Heart left ventricle (tissue), 16 donors: ENCODE measurements around the gene TNK2. TPM values are rescaled to one million over a fixed set of nuclear protein-coding genes. Genes with fewer than 3 reads are reported as not detected.
A peak's percentile ranks its signal among the peaks of the same experiment; 100 is the strongest.

Experiments
- ATAC-seq, 4 donors: fragments of 200-7000 bp; cut with Tn5 transposase; one replicate each; pipeline ENCODE4 v1.9.1; 2020 to 2022; ENCODE audit warnings: moderate library complexity in 4 of 4, mild to moderate bottlenecking in 3 of 4, moderate number of reproducible peaks in 1 of 4
- DNase-seq, 5 donors: peaks; one replicate each; pipeline ENCODE4 v3.0.0-alpha.2; 2020
- H3K27ac ChIP-seq, 12 donors: fragments of 200-600 bp; sonication (generic) in 4 of 12; one replicate each; pipeline versions ENCODE4 v1.5.0 to v1.8.0; 2016 to 2022; ENCODE audit warnings: mild to moderate bottlenecking in 2 of 12
- H3K27me3 ChIP-seq, 9 donors: fragments of 200-600 bp; sonication (generic) in 2 of 9; one replicate each; pipeline versions ENCODE4 v1.5.1 to v1.8.0; 2016 to 2022; ENCODE audit warnings: mild to moderate bottlenecking in 3 of 9
- H3K36me3 ChIP-seq, 9 donors: fragments of 200-600 bp; sonication (generic) in 2 of 9; one replicate each; pipeline versions ENCODE4 v1.5.0 to v1.8.0; 2018 to 2022; ENCODE audit warnings: mild to moderate bottlenecking in 2 of 9
- H3K4me1 ChIP-seq, 12 donors: fragments of 200-600 bp; sonication (generic) in 4 of 12; one replicate each; pipeline versions ENCODE4 v1.5.0 to v1.8.0; 2016 to 2022; ENCODE audit warnings: mild to moderate bottlenecking in 3 of 12
- H3K4me3 ChIP-seq, 12 donors: fragments of 200-600 bp; sonication (generic) in 4 of 12; one replicate each; pipeline versions ENCODE4 v1.5.0 to v1.8.0; 2017 to 2022; ENCODE audit warnings: mild to moderate bottlenecking in 9 of 12, moderate library complexity in 4 of 12
- H3K9me3 ChIP-seq, 12 donors: fragments of 200-600 bp; sonication (generic) in 4 of 12; one replicate each; pipeline versions ENCODE4 v1.5.0 to v1.8.0; 2016 to 2022; ENCODE audit warnings: mild to moderate bottlenecking in 1 of 12
- CTCF ChIP-seq, 12 donors: fragments of 200-600 bp; sonication (generic) in 4 of 12; IDR thresholded peaks; one replicate each; pipeline versions ENCODE4 v1.5.0 to v1.8.0; 2018 to 2022; ENCODE audit warnings: antibody characterized with exemption in 12 of 12, mild to moderate bottlenecking in 5 of 12
- POLR2A ChIP-seq, 2 donors: fragments of 450-650 bp; IDR thresholded peaks; one replicate each; pipeline ENCODE4 v1.6.1; 2017; ENCODE audit warnings: antibody characterized with exemption in 2 of 2, mild to moderate bottlenecking in 2 of 2, moderate library complexity in 2 of 2
- WGBS, 4 donors: extraction: QIAGEN DNeasy Blood & Tissue Kit in 2 of 4; methylation state at CpG; one replicate each; pipeline versions ENCODE4 v1.1.5 to v1.1.7; 2013 to 2018; 5-methylcytosine and 5-hydroxymethylcytosine counted together
- intact Hi-C, 10 donors: fragments of 100-400 bp; cut with DNase I; formaldehyde crosslinking; loops; one replicate each; pipeline versions ENCODE4 v1.11.1 to v1.14.2; 2022
- polyA plus RNA-seq, 2 donors: library from polyadenylated mRNA; stranded (reverse); fragments of 200-250 nt; gene quantifications; one replicate each; pipeline ENCODE4 v1.2.3, GENCODE V29; 2013
- total RNA-seq, 9 donors: library from RNA; depleted of rRNA in 2 of 9; stranded (reverse); fragments of >200 nt in 2 of 9; fragmentation: NEBNext Ultra II Directional in 3 of 9; extraction: Animal tissue kit (Norgen Biotek cat#: 25700) in 3 of 9; gene quantifications; one replicate each; pipeline versions ENCODE4 v1.1.0 to v1.2.4, GENCODE V29; 2016 to 2023
- donor health status: ischemic (EF 13 %, LVEDD 7.1; RV severe dilation, severe dysfunction).
- donor health status: healthy with polysubstance abuse.
- donor health status: DM: no; HTN: yes; CAD: no.
- donor health status: DM: no; HTN: no; CAD: no.
- donor health status: ischemic (EF 25% LVEDD 6.9; RV normal size, moderate dysfunction).
- donor health status: ischemic (EF 25% LVEDD 5.7; RV mildly dilated, moderate dysfunction).
- donor health status: healthy.
- donor health status: DM: yes; HTN: yes; CAD: no.
- donor health status: ischemic (EF 35%, LVEDD 5.7; RV mildly dilated, moderate dysfunction).
- donor health status: nonischemic (EF 11% LVEDD 7.7; RV severe dilation, severe dysfunction).
- donor health status: DM: yes; HTN: yes; CAD: no.
- donor health status: PGD.
- donor health status: ischemic (EF 29% LVEDD 5.4; RV normal size, mild dysfunction).
- donor health status: nonischemic (EF 23%, LVEDD 6.1; RV moderate dilation, normal function).

TNK2 gene
- total and polyA plus RNA-seq, 11 donors = 13.5 to 59.7 (median 28.7) TPM

GRCh38 chr3:195835791-195836190 is 72.6 kb downstream of the TNK2 start:
- no peaks in the 10 kb centered on the region for H3K4me1 ChIP-seq
- no peak overlapping the region for H3K27ac ChIP-seq
- intact Hi-C loops = no loop called here
- DNase-seq = peak in 1 of 5 donors; percentile 49
- no peak overlapping the region for H3K4me3 ChIP-seq
- WGBS, 4 donors = 82 to 89% (median 86%) methylated on average over 12 to 14 of the region's 14 CpGs
- no peak for ATAC-seq
- peaks cover 0 to 6% (median 0%) of the 10 kb centered on the region in 9 donors for H3K27me3 ChIP-seq
- no peak for TF ChIP-seq CTCF (IDR thresholded peaks at IDR 0.05)
- H3K9me3 ChIP-seq = no peaks in the 10 kb centered on the region
- H3K36me3 ChIP-seq = no peaks in the 10 kb centered on the region

- peaks cover 0 to 6% (median 0%) of the 10 kb centered on the region in 9 donors for H3K27me3 ChIP-seq
- H3K4me3 ChIP-seq = no peak overlapping the region
- WGBS, 4 donors = 87 to 88% (median 88%) methylated on average over 28 to 29 of the region's 29 CpGs
- no peaks in the 10 kb centered on the region for H3K36me3 ChIP-seq
- H3K27ac ChIP-seq = no peak overlapping the region
- TF ChIP-seq CTCF (IDR thresholded peaks at IDR 0.05) (no peak), POLR2A (IDR thresholded peaks at IDR 0.05) (no peak)
- DNase-seq = peak in 1 of 5 donors; percentile 37
- H3K4me1 ChIP-seq = no peaks in the 10 kb centered on the region
- no peak for ATAC-seq
- no peaks in the 10 kb centered on the region for H3K9me3 ChIP-seq
- intact Hi-C loops = no loop called here
Measured at GRCh38 chr3:195834675-195835583, 73.4 kb downstream of the TNK2 start.

- no peak for TF ChIP-seq POLR2A (IDR thresholded peaks at IDR 0.05)
- Histone ChIP-seq H3K27ac (no peak overlapping the region), H3K4me3 (no peak overlapping the region), H3K36me3 (no peaks in the 10 kb centered on the region), H3K9me3 (no peaks in the 10 kb centered on the region), H3K27me3 (peaks cover 0 to 9% (median 3%) of the 10 kb centered on the region in 9 donors), H3K4me1 (no peaks in the 10 kb centered on the region)
- ATAC-seq = peak in 1 of 4 donors; percentile 11
- 64 to 87% (median 72%) methylated on average over 15 to 16 of the region's 16 CpGs for WGBS, 4 donors
- intact Hi-C loops = no loop called here
- no peak for DNase-seq
Measured at GRCh38 chr3:195829897-195830254, 78.5 kb downstream of the TNK2 start.

GRCh38 chr3:195828762-195829161 is 79.6 kb downstream of the TNK2 start:
- Histone ChIP-seq H3K27me3 (peaks cover 0 to 9% (median 5%) of the 10 kb centered on the region in 9 donors), H3K4me1 (no peaks in the 10 kb centered on the region), H3K9me3 (no peaks in the 10 kb centered on the region), H3K4me3 (no peak overlapping the region), H3K27ac (no peak overlapping the region), H3K36me3 (no peaks in the 10 kb centered on the region)
- intact Hi-C loops = no loop called here
- WGBS, 4 donors = 77 to 87% (median 81%) methylated on average over 9 of the region's 9 CpGs
- ATAC-seq (no peak), DNase-seq (no peak)
- TF ChIP-seq CTCF (IDR thresholded peaks at IDR 0.05) = no peak
- no peak for TF ChIP-seq POLR2A (IDR thresholded peaks at IDR 0.05)
